Keratinocyte (primary cell): ENCODE results near the gene MNX1. TPM values are rescaled to one million over a fixed set of nuclear protein-coding genes. Genes with fewer than 3 reads are reported as not detected.

ENCODE experiments used
- DNase-seq: peaks from one replicate; pipeline ENCODE4 v3.0.0-alpha.2; 2011; ENCODE audit warnings: low read depth, missing footprints, low spot score
- FAIRE-seq: peaks from 2 replicates; lab custom pipeline; 2011; peaks lifted over from hg19 to GRCh38; lab: Jason Lieb, UNC
- H2AFZ ChIP-seq: 2 replicates; pipeline ENCODE4 v1.6.0; 2012; ENCODE audit warnings: low read length, control low read depth, inconsistent platforms; ENCODE audit not compliant: control insufficient read depth
- H3K27ac ChIP-seq: 2 replicates; pipeline ENCODE4 v1.5.1; 2011; ENCODE audit warnings: low read length; ENCODE audit not compliant: control insufficient read depth, insufficient read depth
- H3K27me3 ChIP-seq: 3 replicates; pipeline ENCODE4 v1.6.0; 2011; ENCODE audit warnings: low read length; ENCODE audit not compliant: control insufficient read depth, insufficient read depth; ENCODE audit errors: extremely low read depth
- H3K36me3 ChIP-seq, 2 experiments: 2 replicates in 1 of 2; 3 replicates in 1 of 2; pipeline ENCODE4 v1.5.1; 2011; ENCODE audit warnings: low read length in 2 of 2, mild to moderate bottlenecking in 1 of 2; ENCODE audit not compliant: control insufficient read depth in 2 of 2, insufficient read depth in 2 of 2; ENCODE audit errors: extremely low read depth in 1 of 2
- H3K4me1 ChIP-seq: 3 replicates; pipeline ENCODE4 v1.5.1; 2011; ENCODE audit warnings: low read length; ENCODE audit not compliant: control insufficient read depth, insufficient read depth; ENCODE audit errors: extremely low read depth
- H3K4me2 ChIP-seq: 3 replicates; pipeline ENCODE4 v1.6.0; 2011; ENCODE audit warnings: low read depth, low read length; ENCODE audit not compliant: control insufficient read depth, insufficient read depth; ENCODE audit errors: extremely low read depth
- H3K4me3 ChIP-seq, 3 experiments: fragments of 200-600 bp in 1 of 3; sonication (generic) in 1 of 3; 2 replicates in 2 of 3; 3 replicates in 1 of 3; pipeline ENCODE4 v1.5.1; 2011 to 2016; ENCODE audit warnings: low read length in 3 of 3, mild to moderate bottlenecking in 3 of 3, control low read depth in 2 of 3, inconsistent platforms in 1 of 3, low read depth in 1 of 3, mixed read lengths in 1 of 3, mixed run types in 1 of 3, moderate library complexity in 1 of 3; ENCODE audit not compliant: control insufficient read depth in 2 of 3, insufficient read depth in 2 of 3; ENCODE audit errors: extremely low read depth in 1 of 3
- H3K79me2 ChIP-seq: 2 replicates; pipeline ENCODE4 v1.6.0; 2012; ENCODE audit warnings: low read length; ENCODE audit not compliant: control insufficient read depth, insufficient read depth
- H3K9ac ChIP-seq: 3 replicates; pipeline ENCODE4 v1.6.0; 2011; ENCODE audit warnings: low read length; ENCODE audit not compliant: control insufficient read depth, insufficient read depth; ENCODE audit errors: extremely low read depth
- H3K9me1 ChIP-seq: 3 replicates; pipeline ENCODE4 v1.6.0; 2011; ENCODE audit warnings: low read length; ENCODE audit not compliant: control insufficient read depth, insufficient read depth; ENCODE audit errors: extremely low read depth
- H3K9me3 ChIP-seq: 2 replicates; pipeline ENCODE4 v1.5.1; 2012; ENCODE audit warnings: low read depth, low read length; ENCODE audit not compliant: control insufficient read depth
- H4K20me1 ChIP-seq: 3 replicates; pipeline ENCODE4 v1.6.0; 2011; ENCODE audit warnings: low read length; ENCODE audit not compliant: control insufficient read depth, insufficient read depth; ENCODE audit errors: extremely low read depth
- CTCF ChIP-seq, 3 experiments: IDR thresholded peaks in 1 of 3; conservative IDR thresholded peaks in 1 of 3; optimal IDR thresholded peaks in 1 of 3; 2 replicates in 2 of 3; 3 replicates in 1 of 3; pipeline versions ENCODE3 to v1.5.1; 2011; ENCODE audit warnings: low read length in 3 of 3, mild to moderate bottlenecking in 3 of 3, moderate library complexity in 2 of 3, control low read depth in 1 of 3, inconsistent platforms in 1 of 3; ENCODE audit not compliant: insufficient read depth in 2 of 3; ENCODE audit errors: extremely low read depth in 1 of 3
- EZH2 ChIP-seq: IDR thresholded peaks from one replicate; pipeline ENCODE4 v1.6.1; 2012; ENCODE audit warnings: inconsistent platforms, mild to moderate bottlenecking, low read length, moderate library complexity
- dilution Hi-C: fragments of 300-500 bp; cut with MboI; formaldehyde crosslinking; loops from one replicate; pipeline ENCODE4 v1.7.0; 2020; ENCODE audit warnings: low sequenced_read_pairs; ENCODE audit not compliant: extremely low pct_ligation_motif_present
- polyA plus RNA-seq, 5 experiments: library from polyadenylated mRNA; depleted of rRNA in 3 of 5; stranded (reverse) in 3 of 5; stranded (forward) in 1 of 5; unstranded in 1 of 5; fragments of >200 nt; gene quantifications; 1 replicate in 1 of 5; 2 replicates in 3 of 5; 3 replicates in 1 of 5; pipeline versions ENCODE4 v1.2.1 to v1.2.3, GENCODE V29; 2011 to 2012; ENCODE audit warnings: missing spikeins in 2 of 5, low read depth in 1 of 5, low replicate concordance in 1 of 5

The MNX1 gene
- polyA plus RNA-seq, 1 donor (not counting 4 experiments of a cell fraction or from before 2014, with no cell fraction given), result not detected

GRCh38 chr7:156989766-156990535, 20.5 kb downstream of the MNX1 start:
- H3K9me1 ChIP-seq, result no peaks in the 10 kb centered on the region
- no peak overlapping the region for H2AFZ ChIP-seq
- H3K36me3 ChIP-seq, result no peaks in the 10 kb centered on the region
- no peak overlapping the region for H3K4me3 ChIP-seq
- dilution Hi-C loops, result no loop called here
- no peak overlapping the region for H3K9ac ChIP-seq
- no peak overlapping the region for H3K4me2 ChIP-seq
- H3K9me3 ChIP-seq, result no peaks in the 10 kb centered on the region
- peaks cover 6% of the 10 kb centered on the region for H3K27me3 ChIP-seq
- H3K4me1 ChIP-seq, result no peaks in the 10 kb centered on the region
- no peak for TF ChIP-seq EZH2
- TF ChIP-seq CTCF (optimal IDR thresholded peaks at IDR 0.05 in 1 of 3, IDR thresholded peaks at IDR 0.05 in 1 of 3, conservative IDR thresholded peaks at IDR 0.05 in 1 of 3; ENCODE audit: extremely low read depth in 1 of 3, insufficient read depth in 2 of 3, low read length in 3 of 3), result no peak
- H3K27ac ChIP-seq, result no peak overlapping the region
- H3K79me2 ChIP-seq, result no peaks in the 10 kb centered on the region
- no peak for DNase-seq
- H4K20me1 ChIP-seq, result no peaks in the 10 kb centered on the region
- no peak for FAIRE-seq

- FAIRE-seq (no peak), DNase-seq (no peak)
- no peak overlapping the region for H3K4me3 ChIP-seq
- TF ChIP-seq EZH2 (no peak), CTCF (optimal IDR thresholded peaks at IDR 0.05 in 1 of 3, IDR thresholded peaks at IDR 0.05 in 1 of 3, conservative IDR thresholded peaks at IDR 0.05 in 1 of 3; ENCODE audit: extremely low read depth in 1 of 3, insufficient read depth in 2 of 3, low read length in 3 of 3) (no peak)
- no peak overlapping the region for H3K4me2 ChIP-seq
- no peaks in the 10 kb centered on the region for H3K9me3 ChIP-seq
- H3K79me2 ChIP-seq, result no peaks in the 10 kb centered on the region
- H3K27ac ChIP-seq, result no peak overlapping the region
- H3K9me1 ChIP-seq, result no peaks in the 10 kb centered on the region
- no peaks in the 10 kb centered on the region for H3K4me1 ChIP-seq
- dilution Hi-C loops, result no loop called here
- no peaks in the 10 kb centered on the region for H3K36me3 ChIP-seq
- H3K9ac ChIP-seq, result no peak overlapping the region
- H4K20me1 ChIP-seq, result no peaks in the 10 kb centered on the region
- peaks cover 6% of the 10 kb centered on the region for H3K27me3 ChIP-seq
- H2AFZ ChIP-seq, result no peak overlapping the region
Measured at GRCh38 chr7:156988343-156989185, 21.9 kb downstream of the MNX1 start.
